Transverse colon (tissue), 4 donors: ENCODE measurements around the gene DDT. TPM values are rescaled to one million over a fixed set of nuclear protein-coding genes. Genes with fewer than 3 reads are reported as not detected.
"Not testable (repeated sequence)": the region's sequence is repeated elsewhere in the genome, so short reads cannot be mapped to it uniquely, and the experiment has no call there.

Source experiments
- DNase-seq: peaks from one replicate; pipeline ENCODE4 v3.0.0-alpha.2; 2019
- H3K27ac ChIP-seq, 4 donors: fragments of 200-600 bp; sonication (generic); 2 replicates each; pipeline ENCODE4 v1.5.1; 2016 to 2018; ENCODE audit warnings: inconsistent platforms in 4 of 4
- H3K27me3 ChIP-seq: fragments of 200-600 bp; sonication (generic); 2 replicates; pipeline ENCODE4 v1.5.1; 2017; ENCODE audit warnings: inconsistent platforms
- H3K36me3 ChIP-seq, 4 donors: fragments of 200-600 bp; sonication (generic); 2 replicates each; pipeline ENCODE4 v1.5.1; 2017 to 2019; ENCODE audit warnings: inconsistent platforms in 4 of 4
- H3K4me1 ChIP-seq, 4 donors: fragments of 200-600 bp; sonication (generic); 2 replicates each; pipeline ENCODE4 v1.5.1; 2017 to 2020; ENCODE audit warnings: inconsistent platforms in 4 of 4
- H3K4me3 ChIP-seq, 4 donors: fragments of 200-600 bp; sonication (generic); 1 replicate in 1 of 4; 2 replicates in 3 of 4; pipeline versions ENCODE4 v1.5.1 to v1.6.1; 2017 to 2019; ENCODE audit warnings: inconsistent platforms in 4 of 4
- H3K9me3 ChIP-seq, 2 donors: fragments of 200-600 bp; sonication (generic); 2 replicates each; pipeline ENCODE4 v1.5.1; 2017 to 2019; ENCODE audit warnings: inconsistent platforms in 2 of 2
- EP300 ChIP-seq: sonication (generic); formaldehyde crosslinking; IDR thresholded peaks from one replicate; pipeline ENCODE4 v1.6.1; 2017; ENCODE audit warnings: antibody characterized with exemption, low read depth
- POLR2A ChIP-seq: fragments of 450-650 bp; IDR thresholded peaks from one replicate; pipeline ENCODE4 v1.6.1; 2016; ENCODE audit warnings: antibody characterized with exemption, mild to moderate bottlenecking, moderate library complexity
- POLR2AphosphoS5 ChIP-seq, 3 donors: sonication (generic); formaldehyde crosslinking; IDR thresholded peaks; one replicate each; pipeline ENCODE4 v1.6.1; 2016; ENCODE audit warnings: antibody characterized with exemption in 3 of 3
- WGBS, 2 donors: methylation state at CpG; one replicate each; pipeline ENCODE4 v1.1.5; 2018; ENCODE audit warnings: low coverage in 1 of 2; 5-methylcytosine and 5-hydroxymethylcytosine counted together
- in situ Hi-C, 4 donors: fragments of 200-750 bp; cut with MboI; loops; one replicate each; pipeline versions ENCODE4 v1.15.0 to v1.15.1; 2017; ENCODE audit warnings: low sequenced_read_pairs in 3 of 4, low pct_ligation_motif_present in 1 of 4, low pct_unique_long_range_greater_than_20kb in 1 of 4
- intact Hi-C: fragments of 100-400 bp; cut with DNase I; formaldehyde crosslinking; loops from one replicate; pipeline ENCODE4 v1.15.1; 2023; ENCODE audit warnings: low total_unique reads
- total RNA-seq, 4 donors: library from RNA; depleted of rRNA; stranded (reverse); fragments of >200 nt; gene quantifications; one replicate each; pipeline ENCODE4 v1.1.0, GENCODE V29; 2016
- TF ChIP-seq, protein P1 (sequence below), 5 experiments: fragments of 200-600 bp in 3 of 5; fragments of 450-650 bp in 2 of 5; sonication (generic) in 3 of 5; IDR thresholded peaks; 1 replicate in 2 of 5; 2 replicates in 3 of 5; pipeline ENCODE4 v1.5.1; 2016 to 2017; ENCODE audit warnings: antibody characterized with exemption in 5 of 5, inconsistent platforms in 3 of 5, mild to moderate bottlenecking in 2 of 5, moderate library complexity in 1 of 5

Gene DDT
- total RNA-seq, 4 donors from 2014 or later: 157 to 267 (median 197) TPM

GRCh38 chr22:23997092-23997491, 22.9 kb upstream of the DDT start:
- no peak overlapping the region for H3K27ac ChIP-seq
- in situ Hi-C loops: no loop called here
- no peaks in the 10 kb centered on the region for H3K36me3 ChIP-seq
- H3K4me3 ChIP-seq: no peak overlapping the region
- 60 to 79% methylated on average over 3 of the region's 3 CpGs for WGBS, 2 donors
- H3K9me3 ChIP-seq: no peaks in the 10 kb centered on the region
- intact Hi-C loops: no loop called here
- H3K4me1 ChIP-seq: no peaks in the 10 kb centered on the region
- H3K27me3 ChIP-seq: no peaks in the 10 kb centered on the region
- TF ChIP-seq, protein P1, sequence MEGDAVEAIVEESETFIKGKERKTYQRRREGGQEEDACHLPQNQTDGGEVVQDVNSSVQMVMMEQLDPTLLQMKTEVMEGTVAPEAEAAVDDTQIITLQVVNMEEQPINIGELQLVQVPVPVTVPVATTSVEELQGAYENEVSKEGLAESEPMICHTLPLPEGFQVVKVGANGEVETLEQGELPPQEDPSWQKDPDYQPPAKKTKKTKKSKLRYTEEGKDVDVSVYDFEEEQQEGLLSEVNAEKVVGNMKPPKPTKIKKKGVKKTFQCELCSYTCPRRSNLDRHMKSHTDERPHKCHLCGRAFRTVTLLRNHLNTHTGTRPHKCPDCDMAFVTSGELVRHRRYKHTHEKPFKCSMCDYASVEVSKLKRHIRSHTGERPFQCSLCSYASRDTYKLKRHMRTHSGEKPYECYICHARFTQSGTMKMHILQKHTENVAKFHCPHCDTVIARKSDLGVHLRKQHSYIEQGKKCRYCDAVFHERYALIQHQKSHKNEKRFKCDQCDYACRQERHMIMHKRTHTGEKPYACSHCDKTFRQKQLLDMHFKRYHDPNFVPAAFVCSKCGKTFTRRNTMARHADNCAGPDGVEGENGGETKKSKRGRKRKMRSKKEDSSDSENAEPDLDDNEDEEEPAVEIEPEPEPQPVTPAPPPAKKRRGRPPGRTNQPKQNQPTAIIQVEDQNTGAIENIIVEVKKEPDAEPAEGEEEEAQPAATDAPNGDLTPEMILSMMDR (IDR thresholded peaks at IDR 0.05): no peak
- TF ChIP-seq POLR2AphosphoS5 (IDR thresholded peaks at IDR 0.05) (no peak), EP300 (no peak), POLR2A (no peak)
- DNase-seq: no peak

- intact Hi-C loops, in situ Hi-C loops: not testable (repeated sequence)
- WGBS, 2 donors: 50% methylated on average over 4 of the region's 4 CpGs; no CpG with 5 or more reads in 1 of the 2 donors
Measured at GRCh38 chr22:23993581-23994177, 19.4 kb upstream of the DDT start.

DNA sequence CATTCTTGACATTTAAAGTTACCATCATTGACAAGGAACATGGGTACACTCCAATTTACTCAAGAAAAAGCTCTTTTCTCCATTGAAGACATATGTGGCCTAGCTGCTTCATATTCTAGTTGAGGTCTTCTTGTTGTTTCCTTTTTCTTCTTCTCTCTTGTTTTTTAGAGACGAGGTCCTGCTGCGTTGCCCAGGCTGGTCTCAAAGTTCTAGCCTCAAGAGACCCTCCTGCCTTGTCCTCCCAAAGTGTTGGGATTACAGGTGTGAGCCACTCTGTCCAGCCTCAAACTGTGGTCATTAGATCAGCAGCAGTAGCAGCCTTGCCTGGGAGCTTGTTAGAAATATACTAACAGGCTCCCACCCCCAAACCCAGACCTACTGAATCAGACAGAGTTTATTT, 18.8 kb upstream of the DDT start:
- WGBS, 2 donors: 50 to 71% methylated on average over 2 of the region's 2 CpGs
- H3K4me1 ChIP-seq, H3K36me3 ChIP-seq, in situ Hi-C loops, DNase-seq, H3K4me3 ChIP-seq, H3K9me3 ChIP-seq, H3K27me3 ChIP-seq, intact Hi-C loops, H3K27ac ChIP-seq: not testable (repeated sequence)

More at GRCh38 chr22:23993581-23994177, 19.4 kb upstream of the DDT start:
- not testable (repeated sequence) for H3K27ac ChIP-seq, H3K36me3 ChIP-seq, DNase-seq, H3K9me3 ChIP-seq, H3K27me3 ChIP-seq, H3K4me3 ChIP-seq, H3K4me1 ChIP-seq

- H3K4me1 ChIP-seq, DNase-seq, H3K4me3 ChIP-seq, intact Hi-C loops, H3K9me3 ChIP-seq, in situ Hi-C loops, H3K27me3 ChIP-seq, H3K36me3 ChIP-seq, H3K27ac ChIP-seq: not testable (repeated sequence)
- 50% methylated on average over 1 of the region's 3 CpGs; no CpG with 5 or more reads in 1 of the 2 donors for WGBS, 2 donors
Measured at GRCh38 chr22:23989583-23990244, 15.5 kb upstream of the DDT start.

DNA sequence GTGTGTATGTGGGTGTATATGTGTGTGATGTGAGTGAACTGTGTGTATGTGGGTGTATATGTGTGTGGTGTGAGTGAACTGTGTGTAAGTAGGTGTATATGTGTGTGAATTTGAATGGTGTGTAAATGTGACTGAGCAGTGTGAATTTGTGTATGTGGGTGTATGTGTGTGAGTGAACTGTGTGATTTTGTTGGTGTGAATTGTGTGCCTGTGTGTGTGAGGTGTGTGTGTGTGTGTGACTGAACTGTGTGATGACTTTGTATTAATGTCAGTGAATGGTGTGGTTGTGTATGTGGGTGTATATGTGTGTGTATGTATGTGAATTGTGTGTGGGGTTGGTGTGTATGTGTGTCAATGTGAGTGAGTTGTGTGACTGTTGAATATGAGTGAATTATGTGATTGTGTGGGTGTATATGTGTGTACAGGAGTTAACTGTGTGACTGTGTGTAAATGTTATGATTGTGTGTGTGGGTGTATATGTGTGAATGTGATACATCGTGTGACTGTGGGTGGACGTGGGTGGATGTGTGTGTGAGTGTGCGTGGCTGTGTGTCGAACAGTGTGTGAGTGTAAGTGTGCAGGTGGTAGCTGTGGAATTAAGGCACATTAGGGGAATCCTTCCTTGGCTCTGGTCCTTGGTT, 12.4 kb upstream of the DDT start:
- no CpG with 5 or more reads among the region's 4 CpGs for WGBS, 2 donors
- H3K27ac ChIP-seq, intact Hi-C loops, H3K36me3 ChIP-seq, H3K9me3 ChIP-seq, H3K4me1 ChIP-seq, H3K27me3 ChIP-seq, DNase-seq, in situ Hi-C loops, H3K4me3 ChIP-seq: not testable (repeated sequence)

DNA sequence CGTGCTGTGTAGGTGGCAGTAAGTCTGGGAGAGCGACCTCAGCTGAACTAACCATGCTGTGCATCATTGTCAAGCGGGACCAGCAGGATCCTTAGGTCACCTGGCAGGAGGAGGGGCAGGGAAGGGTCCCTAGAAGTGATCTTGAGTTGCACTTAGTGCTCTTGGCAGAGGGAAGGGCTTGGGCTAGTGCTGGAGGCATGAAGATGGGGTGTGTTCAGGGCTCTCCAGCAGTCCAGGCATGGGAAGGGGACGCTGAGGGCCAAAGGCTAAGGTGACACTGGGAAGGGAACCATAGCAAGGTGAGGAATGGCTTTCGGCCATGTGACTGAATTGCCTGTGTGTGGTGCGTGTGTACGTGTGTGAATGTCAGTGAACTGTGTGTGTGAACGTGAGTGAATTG, 11.8 kb upstream of the DDT start:
- H3K9me3 ChIP-seq, H3K27ac ChIP-seq, H3K36me3 ChIP-seq, H3K27me3 ChIP-seq, intact Hi-C loops, DNase-seq, H3K4me1 ChIP-seq, H3K4me3 ChIP-seq, in situ Hi-C loops: not testable (repeated sequence)
- no CpG with 5 or more reads among the region's 8 CpGs for WGBS, 2 donors
